Endothelial cell (in vitro differentiated cells): ENCODE measurements around the gene SNRNP200. TPM values are rescaled to one million over a fixed set of nuclear protein-coding genes. Genes with fewer than 3 reads are reported as not detected.

Source experiments
- DNase-seq: peaks from one replicate; pipeline ENCODE4 v3.0.0; 2021; ENCODE audit warnings: low spot score
- H3K27ac Mint-ChIP-seq: one replicate; pipeline ENCODE4 v1.8.0; 2021; ENCODE audit warnings: mixed read lengths, inconsistent platforms; ENCODE audit not compliant: unreplicated experiment
- H3K27me3 Mint-ChIP-seq: one replicate; pipeline ENCODE4 v1.8.0; 2021; ENCODE audit warnings: mild to moderate bottlenecking, moderate library complexity, mixed read lengths, inconsistent platforms; ENCODE audit not compliant: unreplicated experiment
- H3K36me3 Mint-ChIP-seq: one replicate; pipeline ENCODE4 v1.8.0; 2021; ENCODE audit warnings: mild to moderate bottlenecking, low read depth, mixed read lengths, inconsistent platforms; ENCODE audit not compliant: unreplicated experiment
- H3K4me1 Mint-ChIP-seq: one replicate; pipeline ENCODE4 v1.8.0; 2021; ENCODE audit warnings: mild to moderate bottlenecking, mixed read lengths, inconsistent platforms; ENCODE audit not compliant: unreplicated experiment
- H3K4me3 Mint-ChIP-seq: one replicate; pipeline ENCODE4 v1.8.0; 2021; ENCODE audit warnings: mild to moderate bottlenecking, mixed read lengths, inconsistent platforms; ENCODE audit not compliant: unreplicated experiment
- H3K9me3 Mint-ChIP-seq: one replicate; pipeline ENCODE4 v1.8.0; 2021; ENCODE audit warnings: mixed read lengths, inconsistent platforms; ENCODE audit not compliant: unreplicated experiment
- CTCF ChIP-seq: fragments of 200-600 bp; sonication (generic); IDR thresholded peaks from one replicate; pipeline ENCODE4 v1.5.0; 2021; ENCODE audit warnings: antibody characterized with exemption; ENCODE audit not compliant: unreplicated experiment
- total RNA-seq: library from RNA; stranded (reverse); fragmentation: NEBNext Ultra II Directional; extraction: Animal tissue kit (Norgen Biotek cat#: 25700); gene quantifications from one replicate; pipeline ENCODE4 v1.2.1, GENCODE V29; 2021; ENCODE audit not compliant: unreplicated experiment

Gene SNRNP200
- total RNA-seq, 1 donor from 2014 or later: 168 TPM

DNA sequence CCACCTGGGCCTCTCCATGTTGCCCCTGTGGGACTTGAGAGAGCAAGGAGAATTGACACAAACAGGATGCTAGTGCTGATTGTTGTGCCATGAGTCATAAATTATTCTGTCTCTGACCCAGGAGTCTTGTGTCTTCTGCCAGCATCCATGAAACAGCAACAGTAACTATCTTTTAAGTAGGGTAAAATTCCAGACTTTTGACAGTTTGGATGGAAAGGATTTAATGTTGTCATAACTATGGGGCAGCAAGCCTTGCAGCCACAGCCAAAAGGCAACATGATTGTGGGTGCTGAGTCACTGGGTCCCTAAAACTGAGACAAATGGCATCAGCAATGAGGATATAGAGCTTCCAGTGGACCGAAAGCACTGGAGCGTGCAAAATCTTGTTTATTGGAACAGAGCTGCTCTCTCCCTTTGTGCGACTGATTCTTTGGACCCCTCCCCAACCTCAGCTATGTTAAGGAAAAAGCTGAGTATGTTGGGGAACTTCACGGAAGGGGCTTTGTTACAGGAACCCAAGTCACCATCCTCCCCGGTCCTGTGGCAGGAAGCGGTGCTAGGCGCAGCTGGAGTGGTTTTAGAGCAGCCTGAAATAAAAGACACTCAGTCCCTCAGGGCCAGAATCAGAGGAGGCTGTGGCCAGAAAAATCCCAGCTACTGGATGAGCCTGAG lies 10.2 kb upstream of the SNRNP200 start:
- Mint-ChIP-seq H3K9me3 (no peaks in the 10 kb centered on the region), H3K27me3 (peaks cover 2% of the 10 kb centered on the region), H3K36me3 (no peaks in the 10 kb centered on the region), H3K27ac (peak overlapping the region; percentile 52), H3K4me1 (peaks cover 4% of the 10 kb centered on the region), H3K4me3 (no peak overlapping the region)
- no peak for DNase-seq
- TF ChIP-seq CTCF: no peak

DNA sequence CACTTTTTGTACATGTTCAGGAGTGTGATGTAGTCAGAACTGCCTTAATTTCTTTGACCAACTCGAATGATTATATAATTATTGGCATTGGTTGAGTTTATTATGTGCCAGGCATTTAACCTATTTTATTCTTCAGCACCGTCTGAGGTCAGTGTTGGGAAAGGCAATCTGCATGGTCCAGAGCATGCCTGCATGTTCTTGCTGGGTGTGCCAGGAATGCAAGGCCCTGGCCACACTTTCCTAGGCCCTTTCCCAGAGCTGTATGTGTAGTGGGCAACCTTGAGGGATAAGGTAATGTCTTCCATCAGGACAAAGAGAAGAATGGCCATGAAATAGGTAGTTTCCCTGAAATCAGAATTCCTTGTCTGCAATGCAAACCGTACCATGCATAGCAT lies 9.7 kb upstream of the SNRNP200 start:
- no peaks in the 10 kb centered on the region for H3K9me3 Mint-ChIP-seq
- DNase-seq: no peak
- peaks cover 4% of the 10 kb centered on the region for H3K27me3 Mint-ChIP-seq
- peaks cover 4% of the 10 kb centered on the region for H3K4me1 Mint-ChIP-seq
- H3K4me3 Mint-ChIP-seq: no peak overlapping the region
- peak overlapping the region; percentile 52 for H3K27ac Mint-ChIP-seq
- no peak for TF ChIP-seq CTCF
- H3K36me3 Mint-ChIP-seq: no peaks in the 10 kb centered on the region

DNA sequence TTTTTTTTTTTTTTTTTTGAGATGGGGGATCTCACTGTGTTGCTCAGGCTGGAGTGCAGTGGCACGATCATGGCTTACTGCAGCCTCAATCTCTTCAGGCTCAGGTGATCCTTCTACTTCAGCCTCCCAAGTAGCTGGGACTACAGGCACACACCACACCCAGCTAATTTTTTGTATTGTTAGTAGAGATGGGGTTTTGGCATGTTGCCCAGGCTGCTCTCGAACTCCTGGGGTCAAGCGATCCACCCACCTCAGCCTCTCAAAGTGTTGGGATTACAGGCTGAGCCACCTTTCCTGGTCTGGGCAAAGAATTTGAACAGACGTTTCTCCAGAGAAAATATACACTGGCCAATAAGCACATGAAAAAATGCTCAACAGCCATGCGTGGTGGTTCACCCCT lies 2.9 kb upstream of the SNRNP200 start:
- no peak overlapping the region for H3K4me3 Mint-ChIP-seq
- no peak for TF ChIP-seq CTCF
- no peaks in the 10 kb centered on the region for H3K9me3 Mint-ChIP-seq
- peaks cover 7% of the 10 kb centered on the region for H3K36me3 Mint-ChIP-seq
- peaks cover 22% of the 10 kb centered on the region for H3K4me1 Mint-ChIP-seq
- H3K27me3 Mint-ChIP-seq: peaks cover 6% of the 10 kb centered on the region
- no peak for DNase-seq
- H3K27ac Mint-ChIP-seq: no peak overlapping the region

GRCh38 chr2:96306370-96306769 lies 1.0 kb upstream of the SNRNP200 start:
- no peak for TF ChIP-seq CTCF
- DNase-seq: no peak
- peaks cover 26% of the 10 kb centered on the region for H3K4me1 Mint-ChIP-seq
- H3K4me3 Mint-ChIP-seq: peak overlapping the region; percentile 99
- no peaks in the 10 kb centered on the region for H3K9me3 Mint-ChIP-seq
- peaks cover 6% of the 10 kb centered on the region for H3K27me3 Mint-ChIP-seq
- peak overlapping the region; percentile 93 for H3K27ac Mint-ChIP-seq
- H3K36me3 Mint-ChIP-seq: peaks cover 25% of the 10 kb centered on the region

DNA sequence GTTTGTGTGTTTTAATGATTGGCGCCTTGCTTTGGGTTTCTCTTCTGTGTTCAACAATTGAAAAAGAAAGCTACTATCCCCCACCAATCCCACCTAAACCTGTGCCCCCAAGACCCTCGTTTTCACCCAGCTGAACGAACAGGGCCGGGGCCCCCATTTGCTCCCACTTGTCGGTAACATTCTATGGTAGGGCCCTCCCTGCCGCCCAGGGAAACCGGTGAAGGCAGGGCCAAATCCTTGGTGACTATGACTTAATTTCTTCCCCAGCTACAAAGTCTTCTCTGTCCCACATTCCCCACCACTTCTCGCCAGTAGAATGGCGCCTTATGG lies 598 bp upstream of the SNRNP200 start:
- no peak for TF ChIP-seq CTCF
- Mint-ChIP-seq H3K9me3 (no peaks in the 10 kb centered on the region), H3K27ac (peak overlapping the region; percentile 93)

More for the DNA sequence above, 598 bp upstream of the SNRNP200 start:
- Mint-ChIP-seq H3K4me1 (peaks cover 26% of the 10 kb centered on the region), H3K4me3 (peak overlapping the region; percentile 99), H3K27me3 (peaks cover 6% of the 10 kb centered on the region), H3K36me3 (peaks cover 29% of the 10 kb centered on the region)
- no peak for DNase-seq
